22Rv1 (cell line): ENCODE data around the gene LMCD1.

ENCODE experiments used
- ZFX ChIP-seq: fragments of 450-650 bp; IDR thresholded peaks from 2 replicates; pipeline ENCODE4 v1.6.1; 2017; ENCODE audit warnings: antibody characterized with exemption, borderline replicate concordance
- TF ChIP-seq, protein P1 (sequence below): fragments of 450-650 bp; IDR thresholded peaks from 2 replicates; pipeline ENCODE4 v1.5.1; 2017; ENCODE audit warnings: mild to moderate bottlenecking

DNA sequence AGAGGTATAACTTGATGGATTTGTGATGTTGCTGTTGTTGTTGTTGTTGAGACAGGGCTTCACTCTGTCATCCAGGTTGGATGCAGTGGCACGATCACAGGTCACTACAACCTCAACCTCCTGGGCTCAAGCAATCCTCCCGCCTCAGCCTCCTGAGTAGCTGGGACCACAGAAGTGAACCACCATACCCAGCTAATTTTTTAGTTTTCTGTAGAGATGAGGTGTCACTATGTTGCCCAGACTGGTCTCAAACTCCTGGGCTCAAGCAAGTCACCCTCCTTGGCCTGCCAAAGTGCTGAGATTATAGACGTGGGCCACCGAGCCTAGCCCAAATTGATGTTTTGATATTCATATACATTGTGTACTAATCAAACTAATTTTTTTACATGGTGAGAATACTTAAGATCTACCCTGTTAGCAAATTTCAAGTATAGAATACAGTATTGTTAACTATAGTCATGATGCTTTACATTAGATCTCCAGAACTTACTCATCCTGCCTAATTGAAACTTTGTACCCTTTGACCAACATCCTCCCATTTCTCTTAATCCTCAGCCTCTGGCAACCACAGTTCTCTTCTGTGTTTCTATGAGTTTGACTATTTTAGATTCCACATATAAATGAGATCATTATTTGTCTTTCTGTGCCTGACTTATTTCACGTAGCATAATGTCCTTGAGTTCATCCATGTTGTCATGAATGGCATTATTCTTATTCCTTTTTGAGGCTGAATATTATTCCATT lies 23.2 kb downstream of the LMCD1 start:
- TF ChIP-seq, protein P1, sequence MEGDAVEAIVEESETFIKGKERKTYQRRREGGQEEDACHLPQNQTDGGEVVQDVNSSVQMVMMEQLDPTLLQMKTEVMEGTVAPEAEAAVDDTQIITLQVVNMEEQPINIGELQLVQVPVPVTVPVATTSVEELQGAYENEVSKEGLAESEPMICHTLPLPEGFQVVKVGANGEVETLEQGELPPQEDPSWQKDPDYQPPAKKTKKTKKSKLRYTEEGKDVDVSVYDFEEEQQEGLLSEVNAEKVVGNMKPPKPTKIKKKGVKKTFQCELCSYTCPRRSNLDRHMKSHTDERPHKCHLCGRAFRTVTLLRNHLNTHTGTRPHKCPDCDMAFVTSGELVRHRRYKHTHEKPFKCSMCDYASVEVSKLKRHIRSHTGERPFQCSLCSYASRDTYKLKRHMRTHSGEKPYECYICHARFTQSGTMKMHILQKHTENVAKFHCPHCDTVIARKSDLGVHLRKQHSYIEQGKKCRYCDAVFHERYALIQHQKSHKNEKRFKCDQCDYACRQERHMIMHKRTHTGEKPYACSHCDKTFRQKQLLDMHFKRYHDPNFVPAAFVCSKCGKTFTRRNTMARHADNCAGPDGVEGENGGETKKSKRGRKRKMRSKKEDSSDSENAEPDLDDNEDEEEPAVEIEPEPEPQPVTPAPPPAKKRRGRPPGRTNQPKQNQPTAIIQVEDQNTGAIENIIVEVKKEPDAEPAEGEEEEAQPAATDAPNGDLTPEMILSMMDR = no peak
- no peak for TF ChIP-seq ZFX
